Activated CD8-positive, alpha-beta memory T cell treated with anti-CD3 and anti-CD28 coated beads, Interleukin-2, amount 50 U/mL, for 24 hours (primary cell): ENCODE results near the gene LIF.

Experiments used
- DNase-seq: peaks from one replicate; pipeline ENCODE4 v3.0.0-alpha.2; 2020; ENCODE audit errors: extremely low read depth

The LIF gene

GRCh38 chr22:30190574-30190973 is 56.0 kb downstream of the LIF start:
- DNase-seq: no peak
